ENCODE data around the gene CSF3R.

CSF3R gene

DNA sequence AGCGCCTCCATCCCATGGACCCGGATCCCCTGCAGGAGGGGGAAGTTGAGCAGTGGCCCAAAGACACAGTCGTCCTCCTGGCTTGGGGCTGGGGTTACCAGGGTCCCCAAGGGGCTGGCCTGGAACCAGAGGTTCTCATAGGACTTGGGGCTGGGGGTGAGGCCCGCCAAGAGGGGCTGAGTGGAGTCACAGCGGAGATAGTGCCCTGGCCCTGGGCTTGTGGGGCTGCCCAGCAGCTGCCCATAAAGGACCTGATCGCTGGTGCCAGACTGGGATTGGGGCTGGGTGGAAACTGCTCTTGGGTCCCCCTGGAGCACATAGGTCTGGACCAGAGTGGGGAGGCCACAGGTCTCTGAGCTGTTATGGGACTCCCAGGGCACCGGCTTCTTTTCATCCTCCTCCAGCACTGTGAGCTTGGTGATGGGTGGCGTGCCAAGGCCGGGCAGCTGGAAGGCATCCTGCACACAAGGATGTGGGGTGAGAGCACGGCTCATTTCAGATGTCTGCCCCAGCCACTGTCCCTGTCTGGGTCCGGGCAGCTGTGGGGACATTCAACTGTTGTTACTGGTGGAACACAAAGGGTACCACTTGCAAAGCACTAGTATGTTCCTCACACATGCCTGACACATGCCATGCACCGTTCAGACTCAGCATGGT is 16.2 kb downstream of the CSF3R start:
- Histone ChIP-seq H3K4me3 (replicated peaks; ENCODE audit: insufficient read depth, low read length) (no peak overlapping the region), H3K27me3 (ENCODE audit: insufficient read depth, poor library complexity, severe bottlenecking) (no peaks in the 10 kb centered on the region), H3K27ac (replicated peaks) (no peak overlapping the region)
- no peak for DNase-seq (ENCODE audit: low read depth in 1 of 2, low spot score in 1 of 2)
- no peak for TF ChIP-seq SPI1 (IDR thresholded peaks at IDR 0.05; ENCODE audit: borderline replicate concordance, low read depth)
- TF ChIP-seq POLR2AphosphoS5 (IDR thresholded peaks at IDR 0.05; ENCODE audit: low read depth), result no peak
- TF ChIP-seq GABPA (IDR thresholded peaks at IDR 0.05; ENCODE audit: low read depth), result no peak
- TF ChIP-seq, protein P1, sequence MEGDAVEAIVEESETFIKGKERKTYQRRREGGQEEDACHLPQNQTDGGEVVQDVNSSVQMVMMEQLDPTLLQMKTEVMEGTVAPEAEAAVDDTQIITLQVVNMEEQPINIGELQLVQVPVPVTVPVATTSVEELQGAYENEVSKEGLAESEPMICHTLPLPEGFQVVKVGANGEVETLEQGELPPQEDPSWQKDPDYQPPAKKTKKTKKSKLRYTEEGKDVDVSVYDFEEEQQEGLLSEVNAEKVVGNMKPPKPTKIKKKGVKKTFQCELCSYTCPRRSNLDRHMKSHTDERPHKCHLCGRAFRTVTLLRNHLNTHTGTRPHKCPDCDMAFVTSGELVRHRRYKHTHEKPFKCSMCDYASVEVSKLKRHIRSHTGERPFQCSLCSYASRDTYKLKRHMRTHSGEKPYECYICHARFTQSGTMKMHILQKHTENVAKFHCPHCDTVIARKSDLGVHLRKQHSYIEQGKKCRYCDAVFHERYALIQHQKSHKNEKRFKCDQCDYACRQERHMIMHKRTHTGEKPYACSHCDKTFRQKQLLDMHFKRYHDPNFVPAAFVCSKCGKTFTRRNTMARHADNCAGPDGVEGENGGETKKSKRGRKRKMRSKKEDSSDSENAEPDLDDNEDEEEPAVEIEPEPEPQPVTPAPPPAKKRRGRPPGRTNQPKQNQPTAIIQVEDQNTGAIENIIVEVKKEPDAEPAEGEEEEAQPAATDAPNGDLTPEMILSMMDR (IDR thresholded peaks at IDR 0.05; ENCODE audit: insufficient read depth, low read length), result no peak
- TF ChIP-seq, protein P2, sequence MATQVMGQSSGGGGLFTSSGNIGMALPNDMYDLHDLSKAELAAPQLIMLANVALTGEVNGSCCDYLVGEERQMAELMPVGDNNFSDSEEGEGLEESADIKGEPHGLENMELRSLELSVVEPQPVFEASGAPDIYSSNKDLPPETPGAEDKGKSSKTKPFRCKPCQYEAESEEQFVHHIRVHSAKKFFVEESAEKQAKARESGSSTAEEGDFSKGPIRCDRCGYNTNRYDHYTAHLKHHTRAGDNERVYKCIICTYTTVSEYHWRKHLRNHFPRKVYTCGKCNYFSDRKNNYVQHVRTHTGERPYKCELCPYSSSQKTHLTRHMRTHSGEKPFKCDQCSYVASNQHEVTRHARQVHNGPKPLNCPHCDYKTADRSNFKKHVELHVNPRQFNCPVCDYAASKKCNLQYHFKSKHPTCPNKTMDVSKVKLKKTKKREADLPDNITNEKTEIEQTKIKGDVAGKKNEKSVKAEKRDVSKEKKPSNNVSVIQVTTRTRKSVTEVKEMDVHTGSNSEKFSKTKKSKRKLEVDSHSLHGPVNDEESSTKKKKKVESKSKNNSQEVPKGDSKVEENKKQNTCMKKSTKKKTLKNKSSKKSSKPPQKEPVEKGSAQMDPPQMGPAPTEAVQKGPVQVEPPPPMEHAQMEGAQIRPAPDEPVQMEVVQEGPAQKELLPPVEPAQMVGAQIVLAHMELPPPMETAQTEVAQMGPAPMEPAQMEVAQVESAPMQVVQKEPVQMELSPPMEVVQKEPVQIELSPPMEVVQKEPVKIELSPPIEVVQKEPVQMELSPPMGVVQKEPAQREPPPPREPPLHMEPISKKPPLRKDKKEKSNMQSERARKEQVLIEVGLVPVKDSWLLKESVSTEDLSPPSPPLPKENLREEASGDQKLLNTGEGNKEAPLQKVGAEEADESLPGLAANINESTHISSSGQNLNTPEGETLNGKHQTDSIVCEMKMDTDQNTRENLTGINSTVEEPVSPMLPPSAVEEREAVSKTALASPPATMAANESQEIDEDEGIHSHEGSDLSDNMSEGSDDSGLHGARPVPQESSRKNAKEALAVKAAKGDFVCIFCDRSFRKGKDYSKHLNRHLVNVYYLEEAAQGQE (IDR thresholded peaks at IDR 0.05; ENCODE audit: insufficient replicate concordance, low read depth), result no peak

DNA sequence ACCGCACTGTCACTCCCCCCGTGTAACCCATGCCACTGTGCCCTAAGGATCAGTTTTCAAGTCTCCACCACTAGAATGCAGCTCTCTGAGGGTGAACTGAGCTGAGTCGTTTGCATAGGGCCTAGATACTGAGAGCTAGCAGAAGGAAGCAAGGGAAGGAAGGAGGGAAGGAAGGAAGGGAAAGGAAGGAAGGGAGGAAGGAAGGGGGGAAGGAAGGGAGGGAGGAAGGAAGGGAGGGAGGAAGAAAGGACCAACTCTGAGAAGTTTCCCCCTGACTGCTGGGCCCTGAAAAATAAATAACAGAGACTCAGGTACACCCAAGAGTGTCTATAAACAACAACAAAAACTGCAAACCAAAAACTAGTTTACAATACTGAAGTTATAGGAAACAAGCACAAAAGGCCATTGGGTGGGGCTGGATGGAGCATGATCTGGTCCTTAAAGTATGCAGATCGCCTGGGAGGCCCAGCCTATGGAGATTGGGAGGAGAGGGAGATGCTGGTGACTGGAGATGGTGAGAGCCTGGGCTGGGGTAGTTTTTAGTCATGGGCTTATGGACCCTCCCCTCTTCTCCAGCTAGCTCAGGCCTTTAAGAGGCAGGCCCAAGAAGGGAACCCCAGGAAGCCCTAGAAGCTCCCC is 16.9 kb downstream of the CSF3R start:
- H3K27me3 ChIP-seq (ENCODE audit: insufficient read depth, poor library complexity, severe bottlenecking), result no peaks in the 10 kb centered on the region
- H3K27ac ChIP-seq (replicated peaks), result peak overlapping the region; percentile 93
- H3K4me3 ChIP-seq (replicated peaks; ENCODE audit: insufficient read depth, low read length), result no peak overlapping the region
- TF ChIP-seq POLR2AphosphoS5 (IDR thresholded peaks at IDR 0.05; ENCODE audit: low read depth), result no peak
- TF ChIP-seq, protein P1 (IDR thresholded peaks at IDR 0.05; ENCODE audit: insufficient read depth, low read length), result no peak
- TF ChIP-seq GABPA (IDR thresholded peaks at IDR 0.05; ENCODE audit: low read depth), result no peak
- TF ChIP-seq, protein P2 (IDR thresholded peaks at IDR 0.05; ENCODE audit: insufficient replicate concordance, low read depth), result no peak
- TF ChIP-seq SPI1 (IDR thresholded peaks at IDR 0.05; ENCODE audit: borderline replicate concordance, low read depth), result no peak
- DNase-seq (ENCODE audit: low read depth in 1 of 2, low spot score in 1 of 2), result no peak

DNA sequence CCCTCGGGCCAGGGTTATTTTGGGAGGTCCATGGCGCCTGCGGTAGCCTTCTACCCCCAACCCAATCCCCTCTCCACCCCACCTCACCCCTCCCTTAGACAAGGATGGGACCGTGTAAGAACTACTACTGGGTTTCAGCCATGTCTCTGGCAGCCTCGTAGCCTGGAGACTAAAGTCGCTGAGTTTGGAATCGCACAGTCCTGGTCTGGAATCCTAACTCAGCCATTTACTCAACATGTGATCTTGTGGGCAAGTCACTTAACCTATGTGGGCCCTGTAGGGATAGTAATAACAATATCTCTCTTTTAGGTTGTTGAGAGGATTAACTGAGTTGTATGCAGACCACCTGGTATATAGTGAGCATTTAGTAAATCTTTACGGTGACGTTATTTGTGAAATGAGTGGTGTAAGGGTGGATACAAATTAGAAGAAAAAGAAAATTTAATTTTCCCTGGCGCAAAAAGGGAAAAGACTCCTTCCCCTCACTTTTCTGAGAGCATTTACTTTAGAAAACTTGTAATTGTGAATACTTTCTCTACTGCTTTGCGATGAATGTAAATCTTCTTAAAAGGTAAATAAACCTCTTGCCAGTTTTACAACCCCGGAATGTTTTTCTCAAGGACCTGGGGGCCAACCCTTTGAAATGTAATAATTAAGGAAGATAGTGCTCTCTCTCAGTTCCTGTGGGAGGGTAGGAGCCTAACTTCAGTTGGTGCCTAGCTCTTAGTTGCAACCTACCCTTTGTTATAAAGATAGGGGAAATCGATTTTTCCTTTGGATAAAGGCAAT is 17.9 kb downstream of the CSF3R start:
- peak overlapping the region; percentile 93 for H3K27ac ChIP-seq (replicated peaks)
- no peaks in the 10 kb centered on the region for H3K27me3 ChIP-seq (ENCODE audit: insufficient read depth, poor library complexity, severe bottlenecking)
- DNase-seq (ENCODE audit: low read depth in 1 of 2, low spot score in 1 of 2), result no peak
- H3K4me3 ChIP-seq (replicated peaks; ENCODE audit: insufficient read depth, low read length), result peak overlapping the region; percentile 74
- TF ChIP-seq, protein P1 (IDR thresholded peaks at IDR 0.05; ENCODE audit: insufficient read depth, low read length), result no peak
- TF ChIP-seq GABPA (IDR thresholded peaks at IDR 0.05; ENCODE audit: low read depth), result no peak
- TF ChIP-seq, protein P2 (IDR thresholded peaks at IDR 0.05; ENCODE audit: insufficient replicate concordance, low read depth), result no peak
- no peak for TF ChIP-seq POLR2AphosphoS5 (IDR thresholded peaks at IDR 0.05; ENCODE audit: low read depth)
- TF ChIP-seq SPI1 (IDR thresholded peaks at IDR 0.05; ENCODE audit: borderline replicate concordance, low read depth), result no peak
